ENCODE results near the gene CFAP107. TPM values are rescaled to one million over a fixed set of nuclear protein-coding genes. Genes with fewer than 3 reads are reported as not detected.
"Not testable (repeated sequence)": the region's sequence is repeated elsewhere in the genome, so short reads cannot be mapped to it uniquely, and the experiment has no call there.

The CFAP107 gene
- total RNA-seq, 2 experiments from 2014 or later, result not detected

DNA sequence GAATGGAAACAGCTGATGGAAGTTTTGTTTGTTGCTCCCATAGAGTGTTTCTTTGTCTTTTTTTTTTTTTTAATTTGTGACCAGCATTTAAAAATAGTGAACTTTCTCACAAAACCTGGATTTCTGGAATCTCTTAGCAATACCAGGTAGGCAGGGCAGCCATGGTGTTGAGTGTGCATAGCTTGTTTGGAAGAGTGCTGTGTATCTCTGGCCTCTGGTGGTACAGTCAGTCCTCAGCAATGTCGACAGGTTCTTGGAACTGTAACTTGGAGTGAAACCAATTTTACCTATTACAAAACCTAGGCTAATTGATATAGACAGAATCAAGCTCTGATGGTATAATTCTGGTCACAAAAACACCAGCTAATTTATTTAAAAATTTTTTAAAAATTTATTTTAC lies 23.4 kb upstream of the CFAP107 start:
- no peaks in the 10 kb centered on the region for H3K4me1 Mint-ChIP-seq (ENCODE audit: low read depth)
- H3K36me3 Mint-ChIP-seq (ENCODE audit: low read depth), result no peaks in the 10 kb centered on the region
- intact Hi-C loops (cut with micrococcal nuclease), result no loop called here
- H3K27ac Mint-ChIP-seq, result no peak overlapping the region
- H3K9me3 Mint-ChIP-seq, result no peaks in the 10 kb centered on the region
- ChIA-PET CTCF (interaction anchor here (1.6 kb wide), 1 partner anchor 64 kb away, joined by 5 read pairs; no protein-coding TSS in a partner anchor), POLR2A (no interaction called here)
- H3K4me3 Mint-ChIP-seq, result no peak overlapping the region
- H3K27me3 Mint-ChIP-seq, result peaks cover 21% of the 10 kb centered on the region
- DNase-seq (no peak), ATAC-seq (no peak)
- TF ChIP-seq, protein P1, sequence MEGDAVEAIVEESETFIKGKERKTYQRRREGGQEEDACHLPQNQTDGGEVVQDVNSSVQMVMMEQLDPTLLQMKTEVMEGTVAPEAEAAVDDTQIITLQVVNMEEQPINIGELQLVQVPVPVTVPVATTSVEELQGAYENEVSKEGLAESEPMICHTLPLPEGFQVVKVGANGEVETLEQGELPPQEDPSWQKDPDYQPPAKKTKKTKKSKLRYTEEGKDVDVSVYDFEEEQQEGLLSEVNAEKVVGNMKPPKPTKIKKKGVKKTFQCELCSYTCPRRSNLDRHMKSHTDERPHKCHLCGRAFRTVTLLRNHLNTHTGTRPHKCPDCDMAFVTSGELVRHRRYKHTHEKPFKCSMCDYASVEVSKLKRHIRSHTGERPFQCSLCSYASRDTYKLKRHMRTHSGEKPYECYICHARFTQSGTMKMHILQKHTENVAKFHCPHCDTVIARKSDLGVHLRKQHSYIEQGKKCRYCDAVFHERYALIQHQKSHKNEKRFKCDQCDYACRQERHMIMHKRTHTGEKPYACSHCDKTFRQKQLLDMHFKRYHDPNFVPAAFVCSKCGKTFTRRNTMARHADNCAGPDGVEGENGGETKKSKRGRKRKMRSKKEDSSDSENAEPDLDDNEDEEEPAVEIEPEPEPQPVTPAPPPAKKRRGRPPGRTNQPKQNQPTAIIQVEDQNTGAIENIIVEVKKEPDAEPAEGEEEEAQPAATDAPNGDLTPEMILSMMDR (IDR thresholded peaks at IDR 0.05), result no peak

DNA sequence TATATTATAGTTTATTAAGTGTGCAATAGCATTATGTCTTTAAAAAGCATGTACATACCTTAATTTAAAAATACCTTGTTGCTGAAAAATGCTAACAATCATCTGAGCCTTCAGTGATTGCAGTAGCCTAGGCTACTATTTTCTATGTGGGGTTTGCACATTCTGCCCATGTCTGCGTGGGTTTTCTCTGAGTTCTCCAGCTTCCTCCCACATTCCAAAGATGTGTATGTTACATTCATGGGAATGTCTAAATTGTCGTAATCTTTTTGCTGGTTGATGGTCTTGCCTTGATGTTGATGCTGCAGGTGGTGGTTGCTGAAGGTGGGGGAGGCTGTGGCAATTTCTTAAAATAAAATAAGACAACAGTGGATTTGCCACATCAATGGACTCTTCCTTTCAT lies 17.6 kb upstream of the CFAP107 start:
- CTCF ChIA-PET, result no interaction called here
- peaks cover 32% of the 10 kb centered on the region for H3K27me3 Mint-ChIP-seq

DNA sequence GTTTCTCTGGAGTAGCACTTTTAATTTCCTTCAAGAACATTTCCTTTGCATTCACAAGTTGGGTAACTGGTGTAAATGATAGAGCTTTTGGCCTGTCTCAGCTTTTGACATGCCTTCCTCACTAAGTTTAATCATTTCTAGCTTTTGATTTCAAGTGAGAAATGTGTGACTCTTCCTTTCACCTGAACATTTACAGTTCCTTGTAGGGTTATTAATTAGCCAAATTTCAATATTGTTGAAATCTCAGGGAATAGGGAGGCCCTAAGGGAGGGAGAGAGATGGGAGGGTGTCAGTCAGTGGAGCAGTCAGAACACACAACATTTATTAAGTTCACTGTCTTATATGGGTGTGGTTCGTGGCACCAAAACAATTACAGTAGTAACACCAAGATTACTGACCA lies 15.8 kb upstream of the CFAP107 start:
- intact Hi-C loops (cut with micrococcal nuclease), result no loop called here
- no peak for ATAC-seq
- Mint-ChIP-seq H3K27me3 (peaks cover 42% of the 10 kb centered on the region), H3K27ac (no peak overlapping the region), H3K4me1 (ENCODE audit: low read depth) (no peaks in the 10 kb centered on the region), H3K36me3 (ENCODE audit: low read depth) (no peaks in the 10 kb centered on the region), H3K9me3 (peaks cover 14% of the 10 kb centered on the region), H3K4me3 (no peak overlapping the region)
- TF ChIP-seq, protein P1 (IDR thresholded peaks at IDR 0.05), result no peak
- ChIA-PET CTCF (no interaction called here), POLR2A (no interaction called here)
- DNase-seq, result no peak

More for the DNA sequence above, 17.6 kb upstream of the CFAP107 start:
- TF ChIP-seq, protein P1 (IDR thresholded peaks at IDR 0.05), result no peak
- Mint-ChIP-seq H3K9me3 (peaks cover 14% of the 10 kb centered on the region), H3K4me1 (ENCODE audit: low read depth) (no peaks in the 10 kb centered on the region), H3K36me3 (ENCODE audit: low read depth) (no peaks in the 10 kb centered on the region), H3K4me3 (no peak overlapping the region), H3K27ac (no peak overlapping the region)
- POLR2A ChIA-PET, result no interaction called here
- DNase-seq (no peak), ATAC-seq (no peak)
- intact Hi-C loops (cut with micrococcal nuclease), result no loop called here

DNA sequence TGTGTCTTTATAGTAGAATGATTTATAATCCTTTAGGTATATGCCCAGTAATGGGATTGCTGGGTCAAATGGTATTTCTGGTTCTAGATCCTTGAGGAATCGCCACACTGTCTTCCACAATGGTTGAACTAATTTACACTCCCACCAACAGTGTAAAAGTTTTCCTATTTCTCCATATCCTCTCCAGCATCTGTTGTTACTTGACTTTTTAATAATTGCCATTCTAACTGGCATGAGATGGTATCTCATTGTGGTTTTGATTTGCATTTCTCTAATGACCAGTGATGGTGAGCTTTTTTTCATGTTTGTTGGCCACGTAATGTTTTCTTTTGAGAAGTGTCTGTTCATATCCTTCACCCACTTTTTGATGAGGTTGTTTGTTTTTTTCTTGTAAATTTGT lies 14.9 kb upstream of the CFAP107 start:
- ATAC-seq; intact Hi-C loops (cut with micrococcal nuclease); H3K36me3 Mint-ChIP-seq (ENCODE audit: low read depth); DNase-seq; H3K27ac Mint-ChIP-seq; CTCF ChIA-PET; POLR2A ChIA-PET; H3K4me3 Mint-ChIP-seq; H3K4me1 Mint-ChIP-seq (ENCODE audit: low read depth): not testable (repeated sequence)
- H3K9me3 Mint-ChIP-seq, result peaks cover 17% of the 10 kb centered on the region
- peaks cover 46% of the 10 kb centered on the region for H3K27me3 Mint-ChIP-seq

DNA sequence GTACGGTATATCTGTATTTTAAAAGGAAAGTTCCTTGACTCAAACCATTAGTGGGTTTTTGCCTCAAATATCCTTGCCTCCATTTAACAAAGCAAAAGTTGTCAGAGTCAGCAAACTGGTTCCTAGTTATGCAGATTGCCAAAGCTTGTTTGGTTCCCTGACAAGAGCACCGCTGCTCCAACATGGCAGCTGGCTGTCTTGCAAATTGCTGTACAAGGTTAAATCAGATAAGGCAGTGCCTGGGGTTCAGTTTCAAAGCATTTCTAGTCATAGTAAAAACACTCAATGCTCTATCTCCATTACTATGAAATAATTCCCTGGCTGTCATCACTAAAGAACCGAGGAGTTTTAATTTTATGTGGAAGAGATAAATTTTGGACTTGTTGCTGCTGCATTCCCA lies 11.3 kb upstream of the CFAP107 start:
- H3K27me3 Mint-ChIP-seq, result peaks cover 53% of the 10 kb centered on the region
- no peaks in the 10 kb centered on the region for H3K36me3 Mint-ChIP-seq (ENCODE audit: low read depth)

More for the DNA sequence above, 11.3 kb upstream of the CFAP107 start:
- POLR2A ChIA-PET, result no interaction called here
- H3K4me1 Mint-ChIP-seq (ENCODE audit: low read depth), result no peaks in the 10 kb centered on the region
- no peak overlapping the region for H3K27ac Mint-ChIP-seq
- DNase-seq (no peak), ATAC-seq (no peak)
- peaks cover 20% of the 10 kb centered on the region for H3K9me3 Mint-ChIP-seq
- intact Hi-C loops (cut with micrococcal nuclease), result no loop called here
- no peak overlapping the region for H3K4me3 Mint-ChIP-seq
- TF ChIP-seq, protein P1 (IDR thresholded peaks at IDR 0.05), result no peak
- CTCF ChIA-PET, result no interaction called here

Measured in activated CD8-positive, alpha-beta T cell treated with anti-CD3 and anti-CD28 coated beads for 36 hours (primary cell).